ENCODE measurements around the gene ACBD6. TPM values are rescaled to one million over a fixed set of nuclear protein-coding genes. Genes with fewer than 3 reads are reported as not detected.

ACBD6 gene
- total and polyA plus RNA-seq, 2 of the 4 experiments (the other 2 are of a cell fraction): 52.5 to 59.1 TPM

DNA sequence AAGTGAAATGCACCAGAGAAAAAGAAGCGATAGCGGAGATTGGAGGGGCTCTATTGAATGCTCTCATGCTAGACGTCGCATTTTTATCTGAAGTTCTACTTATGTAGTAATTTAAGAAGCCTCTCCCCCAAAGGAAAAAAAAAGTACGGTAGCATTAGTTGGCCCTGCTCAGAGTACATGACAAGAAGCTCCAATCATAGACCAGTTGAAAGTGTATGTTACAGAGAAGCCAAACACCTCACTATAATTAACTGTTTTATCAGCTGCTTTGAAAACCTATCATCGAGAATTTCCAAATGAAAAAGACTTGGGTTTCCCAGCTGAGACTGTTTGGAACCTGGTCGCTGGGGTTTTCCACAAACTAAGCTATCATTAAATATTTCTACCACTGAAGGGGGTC is 36.8 kb upstream of the ACBD6 start:
- Histone ChIP-seq H3K56ac (ENCODE audit: extremely low read depth, insufficient read depth, low read length) (no peak overlapping the region), H2AFZ (replicated peaks; ENCODE audit: low read length, poor library complexity) (no peak overlapping the region), H2BK20ac (ENCODE audit: low read depth, low read length) (no peak overlapping the region), H3K79me1 (ENCODE audit: low read depth in 1 of 2, low read length in 2 of 2) (no peaks in the 10 kb centered on the region), H3K9me1 (ENCODE audit: insufficient read depth, low read length) (peaks cover 6% of the 10 kb centered on the region; the same call in 1 of the 2 replicates), H4K91ac (ENCODE audit: insufficient read depth, low read depth, low read length) (no peak overlapping the region), H3K9ac (ENCODE audit: low read depth, low read length) (no peak overlapping the region), H2BK120ac (ENCODE audit: low read depth, low read length) (no peak overlapping the region), H3K4me3 (ENCODE audit: insufficient read depth, low read depth, low read length) (no peak overlapping the region), H4K5ac (ENCODE audit: low read depth, low read length) (no peak overlapping the region), H4K20me1 (ENCODE audit: insufficient read depth, low read length) (no peaks in the 10 kb centered on the region), H2BK5ac (ENCODE audit: low read depth, low read length, poor library complexity, severe bottlenecking) (no peak overlapping the region), H3K4me1 (ENCODE audit: control insufficient read depth, insufficient read depth, low read length) (peaks cover 8% of the 10 kb centered on the region), H3K9me3 (ENCODE audit: control insufficient read depth, insufficient read depth, low read length) (no peaks in the 10 kb centered on the region), H3K4ac (ENCODE audit: low read depth, low read length) (no peak overlapping the region), H3K4me2 (ENCODE audit: low read depth, low read length) (no peak overlapping the region), H3K36me3 (ENCODE audit: control insufficient read depth, insufficient read depth, low read length) (no peaks in the 10 kb centered on the region), H3K14ac (replicated peaks; ENCODE audit: low read depth, low read length) (no peak overlapping the region), H3K18ac (ENCODE audit: low read depth, low read length) (no peak overlapping the region), H2BK15ac (ENCODE audit: low read depth, low read length) (no peak overlapping the region), H3K23ac (ENCODE audit: low read depth, low read length) (no peak overlapping the region), H3K27ac (ENCODE audit: insufficient read depth, low read length) (no peak overlapping the region), H2AK5ac (ENCODE audit: low read depth, low read length) (no peak overlapping the region), H2AK9ac (replicated peaks; ENCODE audit: low read depth, low read length, poor library complexity) (no peak overlapping the region), H4K8ac (ENCODE audit: low read depth in 2 of 2, low read length in 2 of 2) (no peak overlapping the region), H3K27me3 (ENCODE audit: control insufficient read depth, insufficient read depth, low read length) (0 out of 2 replicates have a peak, but pooled peaks cover 2% of the 10 kb centered on the region)
- ChIA-PET CTCF (interaction anchor here (1.2 kb wide), 1 partner anchor 323 kb away, joined by 3 read pairs; no protein-coding TSS in a partner anchor), POLR2A (ENCODE audit: unreplicated experiment) (no interaction called here)
- DNase-seq: no peak
- TF ChIP-seq RAD21 (IDR thresholded peaks at IDR 0.05; ENCODE audit: low read length) (no peak), FOS (IDR thresholded peaks at IDR 0.05; ENCODE audit: low read depth, low read length) (no peak), BHLHE40 (IDR thresholded peaks at IDR 0.05; ENCODE audit: low read depth, low read length) (no peak), SMC3 (IDR thresholded peaks at IDR 0.05; ENCODE audit: low read depth, low read length) (no peak), NFE2L2 (IDR thresholded peaks at IDR 0.05; ENCODE audit: low read depth, low read length) (no peak), MAZ (IDR thresholded peaks at IDR 0.05; ENCODE audit: borderline replicate concordance, low read depth, low read length) (no peak), CEBPB (IDR thresholded peaks at IDR 0.05; ENCODE audit: low read depth, low read length) (no peak), RCOR1 (IDR thresholded peaks at IDR 0.05; ENCODE audit: insufficient replicate concordance, low read length) (no peak), POLR2A (IDR thresholded peaks at IDR 0.05; ENCODE audit: low read depth, low read length) (no peak), RFX5 (IDR thresholded peaks at IDR 0.05; ENCODE audit: low read depth, low read length) (no peak), MAFK (IDR thresholded peaks at IDR 0.05; ENCODE audit: low read depth, low read length) (no peak), CHD1 (IDR thresholded peaks at IDR 0.05; ENCODE audit: low read depth, low read length) (no peak)
- TF ChIP-seq, protein P1, sequence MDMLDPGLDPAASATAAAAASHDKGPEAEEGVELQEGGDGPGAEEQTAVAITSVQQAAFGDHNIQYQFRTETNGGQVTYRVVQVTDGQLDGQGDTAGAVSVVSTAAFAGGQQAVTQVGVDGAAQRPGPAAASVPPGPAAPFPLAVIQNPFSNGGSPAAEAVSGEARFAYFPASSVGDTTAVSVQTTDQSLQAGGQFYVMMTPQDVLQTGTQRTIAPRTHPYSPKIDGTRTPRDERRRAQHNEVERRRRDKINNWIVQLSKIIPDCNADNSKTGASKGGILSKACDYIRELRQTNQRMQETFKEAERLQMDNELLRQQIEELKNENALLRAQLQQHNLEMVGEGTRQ (IDR thresholded peaks at IDR 0.05; ENCODE audit: low read depth, low read length): no peak
- TF ChIP-seq, protein P2, sequence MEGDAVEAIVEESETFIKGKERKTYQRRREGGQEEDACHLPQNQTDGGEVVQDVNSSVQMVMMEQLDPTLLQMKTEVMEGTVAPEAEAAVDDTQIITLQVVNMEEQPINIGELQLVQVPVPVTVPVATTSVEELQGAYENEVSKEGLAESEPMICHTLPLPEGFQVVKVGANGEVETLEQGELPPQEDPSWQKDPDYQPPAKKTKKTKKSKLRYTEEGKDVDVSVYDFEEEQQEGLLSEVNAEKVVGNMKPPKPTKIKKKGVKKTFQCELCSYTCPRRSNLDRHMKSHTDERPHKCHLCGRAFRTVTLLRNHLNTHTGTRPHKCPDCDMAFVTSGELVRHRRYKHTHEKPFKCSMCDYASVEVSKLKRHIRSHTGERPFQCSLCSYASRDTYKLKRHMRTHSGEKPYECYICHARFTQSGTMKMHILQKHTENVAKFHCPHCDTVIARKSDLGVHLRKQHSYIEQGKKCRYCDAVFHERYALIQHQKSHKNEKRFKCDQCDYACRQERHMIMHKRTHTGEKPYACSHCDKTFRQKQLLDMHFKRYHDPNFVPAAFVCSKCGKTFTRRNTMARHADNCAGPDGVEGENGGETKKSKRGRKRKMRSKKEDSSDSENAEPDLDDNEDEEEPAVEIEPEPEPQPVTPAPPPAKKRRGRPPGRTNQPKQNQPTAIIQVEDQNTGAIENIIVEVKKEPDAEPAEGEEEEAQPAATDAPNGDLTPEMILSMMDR (conservative IDR thresholded peaks at IDR 0.05; ENCODE audit: low read depth, low read length): no peak
- TF ChIP-seq, protein P3, sequence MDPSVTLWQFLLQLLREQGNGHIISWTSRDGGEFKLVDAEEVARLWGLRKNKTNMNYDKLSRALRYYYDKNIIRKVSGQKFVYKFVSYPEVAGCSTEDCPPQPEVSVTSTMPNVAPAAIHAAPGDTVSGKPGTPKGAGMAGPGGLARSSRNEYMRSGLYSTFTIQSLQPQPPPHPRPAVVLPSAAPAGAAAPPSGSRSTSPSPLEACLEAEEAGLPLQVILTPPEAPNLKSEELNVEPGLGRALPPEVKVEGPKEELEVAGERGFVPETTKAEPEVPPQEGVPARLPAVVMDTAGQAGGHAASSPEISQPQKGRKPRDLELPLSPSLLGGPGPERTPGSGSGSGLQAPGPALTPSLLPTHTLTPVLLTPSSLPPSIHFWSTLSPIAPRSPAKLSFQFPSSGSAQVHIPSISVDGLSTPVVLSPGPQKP (IDR thresholded peaks at IDR 0.05; ENCODE audit: borderline replicate concordance, low read depth, low read length): no peak
- no CpG with 5 or more reads among the region's 7 CpGs for WGBS, 2 experiments (ENCODE audit: extremely low coverage in 2 of 2, insufficient read length in 1 of 2)
- no TSS peak for BruUV-seq (replicated peaks)
- in situ Hi-C loops (cut with MboI; ENCODE audit: low sequenced_read_pairs): loop anchor here (5.0 kb wide), 2 partner anchors 88 to 323 kb away; no protein-coding TSS in a partner anchor
- intact Hi-C loops (cut with micrococcal nuclease): no loop called here
- no peak for ATAC-seq (ENCODE audit: low read depth)
- dilution Hi-C loops (cut with HindIII; ENCODE audit: low sequenced_read_pairs, unreplicated experiment): no loop called here
